ENCODE measurements around the gene COL6A5.

- no peak for TF ChIP-seq POLR2AphosphoS5 (IDR thresholded peaks at IDR 0.05; ENCODE audit: insufficient read depth, low read depth, low read length)
- no peak for TF ChIP-seq POLR2A (IDR thresholded peaks at IDR 0.05; ENCODE audit: low read depth, low read length)
- no peak for TF ChIP-seq CTCF (IDR thresholded peaks at IDR 0.05; ENCODE audit: extremely low read depth in 1 of 2, insufficient read depth in 1 of 2, low read depth in 1 of 2, low read length in 2 of 2)
- TF ChIP-seq FOS (IDR thresholded peaks at IDR 0.05; ENCODE audit: borderline replicate concordance, insufficient read depth, low read length): no peak
These were observed 182.6 kb downstream of the COL6A5 start for GRCh38 chr3:130528120-130528519.

All from endothelial cell of umbilical vein (primary cell).